K562 (cell line): Measurements from ENCODE around the gene HPCA. TPM values are rescaled to one million over a fixed set of nuclear protein-coding genes. Genes with fewer than 3 reads are reported as not detected.

ENCODE experiments used
- ATF4 ChIP-seq: fragments of 450-650 bp; formaldehyde crosslinking; IDR thresholded peaks from 2 replicates; pipeline ENCODE4 v1.4.0; 2022; ENCODE audit warnings: mild to moderate bottlenecking, moderate library complexity
- CHD2 ChIP-seq: IDR thresholded peaks from 2 replicates; pipeline ENCODE4 v1.6.1; 2011; ENCODE audit warnings: low read depth, low read length
- CTCF ChIP-seq, 3 experiments: IDR thresholded peaks in 2 of 3; conservative IDR thresholded peaks in 1 of 3; 2 replicates each; pipeline ENCODE4 v1.5.1; 2011 to 2012; ENCODE audit warnings: low read length in 3 of 3, mild to moderate bottlenecking in 3 of 3, control low read depth in 2 of 3, improper control_type of control experiment in 1 of 3, inconsistent platforms in 1 of 3, low read depth in 1 of 3, mixed read lengths in 1 of 3, moderate library complexity in 1 of 3; ENCODE audit not compliant: insufficient read depth in 2 of 3
- ETS1 ChIP-seq: conservative IDR thresholded peaks from 2 replicates; pipeline ENCODE4 v1.6.1; 2011; ENCODE audit warnings: low read depth, mild to moderate bottlenecking, low read length; ENCODE audit not compliant: control insufficient read depth
- ETV1 ChIP-seq: fragments of 450-650 bp; conservative IDR thresholded peaks from 2 replicates; pipeline ENCODE4 v1.6.1; 2016; ENCODE audit warnings: missing genetic modification characterization, control low read depth, low read depth, missing compliant biosample characterization
- HDAC1 ChIP-seq, 2 experiments: fragments of 450-650 bp; IDR thresholded peaks; 2 replicates each; pipeline ENCODE4 v1.6.1; 2016 to 2017; ENCODE audit warnings: inconsistent platforms in 1 of 2, mild to moderate bottlenecking in 1 of 2, moderate library complexity in 1 of 2
- HNRNPL ChIP-seq: fragments of 200-400 bp; formaldehyde crosslinking; IDR thresholded peaks from 2 replicates; pipeline ENCODE4 v1.6.1; 2017; ENCODE audit warnings: low read depth, mild to moderate bottlenecking, low read length
- ID3 ChIP-seq, 2 experiments: fragments of 250-450 bp in 1 of 2; fragments of 450-650 bp in 1 of 2; sonication (Bioruptor Pico) in 1 of 2; IDR thresholded peaks; 2 replicates each; pipeline versions ENCODE4 v1.6.1 to v1.8.0; 2016 to 2021; ENCODE audit warnings: mild to moderate bottlenecking in 2 of 2, moderate library complexity in 2 of 2, missing compliant biosample characterization in 1 of 2, missing genetic modification characterization in 1 of 2
- ILF3 ChIP-seq: fragments of 450-650 bp; IDR thresholded peaks from 2 replicates; pipeline ENCODE4 v1.6.1; 2018; ENCODE audit warnings: antibody characterized with exemption, mild to moderate bottlenecking, moderate library complexity, borderline replicate concordance
- ILK ChIP-seq: fragments of 450-650 bp; IDR thresholded peaks from 2 replicates; pipeline ENCODE4 v1.6.1; 2016; ENCODE audit warnings: missing genetic modification characterization, low read depth, mild to moderate bottlenecking, missing compliant biosample characterization, moderate library complexity, borderline replicate concordance
- IRF1 ChIP-seq: sonication (generic); formaldehyde crosslinking; IDR thresholded peaks from 2 replicates; pipeline ENCODE4 v1.8.0; 2022; ENCODE audit warnings: missing genetic modification reagents, mild to moderate bottlenecking, borderline replicate concordance
- LEF1 ChIP-seq: fragments of 450-650 bp; IDR thresholded peaks from 2 replicates; pipeline ENCODE4 v1.6.1; 2016; ENCODE audit warnings: mild to moderate bottlenecking
- PYGO2 ChIP-seq: fragments of 450-650 bp; IDR thresholded peaks from 2 replicates; pipeline ENCODE4 v1.6.1; 2016; ENCODE audit warnings: mild to moderate bottlenecking, missing genetic modification characterization, moderate library complexity, missing compliant biosample characterization
- USF2 ChIP-seq: sonication (generic); formaldehyde crosslinking; IDR thresholded peaks from 2 replicates; pipeline ENCODE4 v1.5.0; 2020; ENCODE audit warnings: missing genetic modification reagents
- ZKSCAN1 ChIP-seq: fragments of 150-350 bp; IDR thresholded peaks from 2 replicates; pipeline ENCODE4 v1.6.1; 2016; ENCODE audit warnings: low read depth, low read length
- ZNF280A ChIP-seq: fragments of 450-650 bp; IDR thresholded peaks from 2 replicates; pipeline ENCODE4 v1.6.1; 2018; ENCODE audit warnings: mild to moderate bottlenecking, low read depth; ENCODE audit not compliant: partially characterized antibody
- ZNF785 ChIP-seq: fragments of 250-450 bp; sonication (Bioruptor Pico); IDR thresholded peaks from 2 replicates; pipeline ENCODE4 v1.4.0; 2020; ENCODE audit warnings: mild to moderate bottlenecking
- polyA plus RNA-seq, 8 experiments: library from polyadenylated mRNA; depleted of rRNA in 4 of 8; stranded (reverse) in 5 of 8; unstranded in 3 of 8; fragments of >200 nt; fragmentation: Nextera tagmentation in 2 of 8; fragmentation: Illumina TruSeq in 1 of 8; extraction: Ambion mirVana in 2 of 8; extraction: Trizol in 1 of 8; gene quantifications; 2 replicates each; pipeline versions ENCODE4 v1.2.1 to v1.2.3, GENCODE V29; 2011 to 2014; ENCODE audit warnings: inconsistent platforms in 1 of 8, missing spikeins in 1 of 8
- total RNA-seq, 7 experiments: library from RNA; depleted of rRNA in 6 of 7; stranded (reverse); fragments of >200 nt in 6 of 7; fragmentation: Illumina TruSeq in 2 of 7; extraction: Trizol in 2 of 7; gene quantifications; 2 replicates each; pipeline versions ENCODE4 v1.2.1 to v1.2.3, GENCODE V29; 2011 to 2021; ENCODE audit warnings: low replicate concordance in 1 of 7

The HPCA gene
- total and polyA plus RNA-seq, 9 of the 15 experiments (the other 6 are each of a cell fraction or from before 2014, with no cell fraction given), result not detected

GRCh38 chr1:32886004-32886827 lies at the start of gene HPCA (continued):
- TF ChIP-seq USF2 (CRISPR knock-in tag) (peak; percentile 64), HDAC1 (IDR thresholded peaks at IDR 0.05) (peak; percentile 88 to 97), ATF4 (CRISPR knock-in tag) (0 out of 2 replicates have a peak, but pooled peaks have one; percentile 61), ZKSCAN1 (peak; percentile 56; the same call in 1 of the 2 replicates), IRF1 (peak; percentile 99), PYGO2 (tag) (0 out of 2 replicates have a peak, but pooled peaks have one; percentile 49), ETV1 (tag) (peak; percentile 61), HNRNPL (no peak), ZNF785 (no peak), CHD2 (no peak), ZNF280A (no peak), ILK (no peak), ILF3 (no peak), ETS1 (peak; percentile 96), CTCF (IDR thresholded peaks at IDR 0.05 in 2 of 3, conservative IDR thresholded peaks at IDR 0.05 in 1 of 3; ENCODE audit: insufficient read depth in 2 of 3, low read depth in 1 of 3, low read length in 3 of 3) (peak; percentile 85 to 95 (median 95)), LEF1 (no peak), ID3 (CRISPR knock-in tag; IDR thresholded peaks at IDR 0.05) (no peak), ID3 (tag; IDR thresholded peaks at IDR 0.05) (no peak)
